Stimulated activated CD4-positive, alpha-beta T cell treated with anti-CD3 and anti-CD28 coated beads, TNF-alpha, amount 100 ng/mL, for 48 hours (primary cell): ENCODE results near the gene PRDM16.

Experiments
- DNase-seq, 3 donors: peaks; one replicate each; pipeline ENCODE4 v3.0.0-alpha.2; 2020; ENCODE audit warnings: low read depth in 3 of 3

The PRDM16 gene

DNA sequence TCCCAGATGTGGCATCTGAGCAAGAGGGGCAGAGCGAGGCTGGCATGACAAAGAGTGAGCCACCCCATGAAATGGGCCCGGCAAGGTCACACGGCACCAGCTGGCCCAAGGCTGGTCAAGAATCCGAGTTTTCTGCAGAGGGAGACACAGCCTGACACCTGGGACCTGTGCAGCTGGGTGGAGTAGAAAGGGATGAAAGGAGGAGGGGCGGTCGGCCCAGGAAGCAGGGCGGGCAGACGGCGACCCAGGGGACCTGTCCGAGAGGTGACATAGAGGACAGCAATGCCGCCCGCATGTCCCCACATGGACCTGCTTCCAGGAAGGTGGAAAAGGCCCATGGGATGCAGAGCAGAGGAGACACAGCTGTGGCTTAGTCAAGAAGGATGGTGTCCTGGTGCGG, 137.7 kb downstream of the PRDM16 start:
- DNase-seq, result no peak

DNA sequence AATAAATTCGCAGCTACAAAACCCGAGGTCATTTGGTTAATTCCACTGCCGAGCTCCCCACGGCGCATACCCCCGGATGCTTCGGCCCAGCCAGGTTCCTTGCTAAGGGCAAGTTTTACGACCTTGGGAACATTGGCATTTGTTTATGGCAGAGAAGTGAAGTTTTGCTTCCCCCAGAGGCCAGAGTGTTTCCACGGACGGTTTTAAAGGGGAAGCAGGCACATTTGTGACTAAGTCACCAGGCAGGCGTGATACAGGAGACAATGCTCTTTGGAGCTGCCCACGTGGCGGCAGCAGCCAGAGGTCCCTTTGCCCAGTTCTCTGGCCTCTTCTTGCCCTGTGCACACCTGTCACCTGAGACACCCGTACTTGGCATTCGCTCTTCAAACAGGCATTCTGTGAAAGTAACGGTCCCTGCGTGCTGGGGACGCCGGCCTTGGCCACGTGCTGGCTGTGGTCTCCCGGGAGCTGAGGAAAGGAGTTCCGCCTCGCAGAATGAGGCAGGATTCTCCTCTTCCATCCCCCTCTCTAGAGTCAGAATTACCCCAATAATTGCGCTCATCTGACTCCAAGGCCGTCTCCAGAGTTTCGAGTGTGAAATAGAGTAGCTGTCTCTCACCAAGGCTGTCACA, 138.3 kb downstream of the PRDM16 start:
- no peak for DNase-seq

DNA sequence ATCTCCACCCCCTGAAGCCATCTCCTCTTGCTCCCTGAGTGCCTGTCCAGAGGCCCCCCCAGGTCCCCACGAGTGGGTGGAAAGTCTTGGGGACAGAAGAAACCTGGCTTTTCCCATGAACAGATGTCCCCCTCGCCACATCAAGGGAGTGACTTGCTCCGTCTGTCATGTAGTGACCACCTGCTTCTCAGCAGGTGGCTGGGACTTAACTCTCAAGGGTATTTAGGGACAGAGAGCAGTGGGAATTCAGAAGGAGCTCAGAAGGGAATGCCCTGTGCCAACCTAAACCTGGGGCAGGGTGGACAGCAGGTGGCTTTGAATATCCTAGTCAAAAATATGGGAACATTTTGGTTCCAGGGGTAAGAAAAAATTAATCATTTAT, 139.8 kb downstream of the PRDM16 start:
- DNase-seq, result no peak

DNA sequence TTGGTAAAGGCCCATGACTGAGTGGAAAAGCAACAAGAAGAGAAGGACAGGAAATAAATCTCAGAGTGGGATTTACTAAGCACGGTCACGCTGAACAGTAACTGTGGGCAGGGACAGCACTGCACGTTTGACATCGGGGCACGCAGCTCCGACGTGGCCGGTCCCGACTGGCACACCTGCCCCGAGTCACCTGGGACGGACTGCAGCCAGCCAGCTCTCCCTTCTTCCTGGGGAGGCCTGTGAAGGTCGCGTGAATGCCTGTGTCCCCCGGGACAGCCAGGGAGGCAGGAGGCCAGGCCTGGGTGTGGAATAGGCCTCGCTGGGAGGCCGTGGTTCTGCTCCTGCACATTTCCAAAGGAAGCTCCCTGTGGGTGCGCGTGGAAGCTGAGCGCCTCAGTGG, 140.2 kb downstream of the PRDM16 start:
- no peak for DNase-seq

DNA sequence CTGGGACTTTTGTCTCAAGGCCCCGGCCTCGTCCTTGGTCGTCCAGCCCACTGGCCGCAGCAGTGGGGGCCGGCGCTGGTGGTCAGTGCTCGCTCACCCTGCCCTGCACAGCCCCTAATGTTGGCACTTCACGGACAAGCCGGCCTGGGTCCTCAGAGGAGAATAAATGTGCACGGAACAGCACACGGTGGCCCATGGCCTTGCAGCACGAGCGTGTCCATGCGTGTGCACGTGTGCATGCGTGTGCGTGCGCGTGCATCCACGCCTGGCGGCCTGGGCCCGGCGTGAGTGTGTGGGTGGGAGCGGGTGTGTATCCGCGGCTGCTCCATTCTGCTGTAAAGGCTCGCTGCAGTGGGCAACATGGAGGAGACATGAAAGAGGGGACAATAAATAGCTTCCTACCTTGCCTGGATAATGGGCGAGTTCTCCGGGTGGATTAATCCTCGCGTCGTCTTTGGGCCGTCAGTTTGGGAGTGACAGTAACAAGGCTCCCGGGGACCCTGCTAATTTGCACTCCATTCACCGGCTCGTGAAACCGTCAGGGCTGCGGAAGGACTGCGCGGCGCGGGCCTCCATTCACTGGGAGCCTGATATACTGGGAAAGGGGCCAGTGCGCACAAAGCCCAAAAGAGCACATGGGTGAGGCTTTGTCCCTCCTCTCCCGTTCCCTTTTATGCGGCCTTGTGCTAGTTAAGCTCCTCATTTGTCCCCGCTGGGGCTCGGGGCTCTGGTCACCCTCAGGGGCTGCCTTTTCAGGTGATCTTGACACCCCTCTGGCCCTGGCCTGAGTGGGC, 142.8 kb downstream of the PRDM16 start:
- no peak for DNase-seq

DNA sequence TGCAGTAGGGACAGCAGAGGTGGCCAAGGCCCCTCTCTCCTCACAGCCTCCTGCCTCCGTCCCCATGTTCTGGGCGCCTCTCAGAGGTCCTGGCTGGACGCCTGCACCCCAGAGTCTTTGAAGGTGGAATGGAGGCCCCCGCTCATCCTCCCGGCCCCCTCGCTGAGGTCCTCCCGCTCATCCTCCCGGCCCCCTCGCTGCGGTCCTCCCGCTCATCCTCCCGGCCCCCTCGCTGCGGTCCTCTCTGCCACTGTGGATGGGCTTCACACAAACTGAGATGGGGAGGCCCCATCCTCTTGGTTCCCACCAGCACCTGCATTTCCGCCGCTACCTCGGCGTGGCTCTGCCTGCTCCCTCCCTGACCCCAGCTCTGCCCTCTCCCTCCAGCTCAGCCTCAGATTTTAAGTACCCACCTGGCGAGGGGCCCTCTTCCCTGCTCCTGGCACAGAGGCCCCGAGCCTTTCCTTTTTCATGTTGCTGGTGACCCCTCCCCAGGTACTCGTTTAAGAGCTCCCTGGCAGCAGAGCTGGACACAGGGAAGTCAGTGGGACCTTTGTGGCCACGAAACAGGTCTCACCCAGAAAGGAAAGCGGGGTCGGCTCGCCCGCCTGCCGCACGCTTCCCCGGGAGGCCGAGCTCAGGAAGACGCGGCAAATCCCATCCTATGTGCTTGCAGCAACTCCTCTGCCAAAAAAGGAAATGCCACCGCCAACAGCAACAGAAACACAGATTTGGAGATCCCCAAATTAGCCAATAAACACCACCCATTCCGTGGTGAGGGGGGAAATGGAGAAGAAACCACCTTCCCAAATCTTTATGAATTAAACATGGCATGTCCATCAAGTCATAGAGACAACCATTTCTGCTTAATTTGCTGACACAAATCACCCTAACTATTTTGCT, 143.7 kb downstream of the PRDM16 start:
- no peak for DNase-seq

DNA sequence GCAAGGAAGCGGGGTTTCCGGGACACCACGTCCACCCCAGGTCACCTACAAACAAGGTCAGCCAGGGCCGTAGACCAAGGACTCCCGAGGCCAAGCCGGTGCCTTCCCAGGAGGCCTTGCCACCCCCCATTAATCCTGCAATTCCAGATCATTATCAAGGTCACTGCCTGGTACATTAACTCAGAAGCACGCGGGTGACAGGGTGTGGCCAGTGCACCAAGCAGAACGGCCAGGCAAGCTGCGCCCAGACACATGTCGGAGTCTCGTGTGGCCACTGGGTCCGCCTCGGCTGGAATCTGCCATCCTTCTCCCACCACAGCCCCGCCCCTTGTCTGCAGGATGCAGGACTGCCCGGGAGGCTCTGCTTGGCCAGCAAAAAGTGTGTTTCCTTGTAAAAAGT, 144.7 kb downstream of the PRDM16 start:
- no peak for DNase-seq

DNA sequence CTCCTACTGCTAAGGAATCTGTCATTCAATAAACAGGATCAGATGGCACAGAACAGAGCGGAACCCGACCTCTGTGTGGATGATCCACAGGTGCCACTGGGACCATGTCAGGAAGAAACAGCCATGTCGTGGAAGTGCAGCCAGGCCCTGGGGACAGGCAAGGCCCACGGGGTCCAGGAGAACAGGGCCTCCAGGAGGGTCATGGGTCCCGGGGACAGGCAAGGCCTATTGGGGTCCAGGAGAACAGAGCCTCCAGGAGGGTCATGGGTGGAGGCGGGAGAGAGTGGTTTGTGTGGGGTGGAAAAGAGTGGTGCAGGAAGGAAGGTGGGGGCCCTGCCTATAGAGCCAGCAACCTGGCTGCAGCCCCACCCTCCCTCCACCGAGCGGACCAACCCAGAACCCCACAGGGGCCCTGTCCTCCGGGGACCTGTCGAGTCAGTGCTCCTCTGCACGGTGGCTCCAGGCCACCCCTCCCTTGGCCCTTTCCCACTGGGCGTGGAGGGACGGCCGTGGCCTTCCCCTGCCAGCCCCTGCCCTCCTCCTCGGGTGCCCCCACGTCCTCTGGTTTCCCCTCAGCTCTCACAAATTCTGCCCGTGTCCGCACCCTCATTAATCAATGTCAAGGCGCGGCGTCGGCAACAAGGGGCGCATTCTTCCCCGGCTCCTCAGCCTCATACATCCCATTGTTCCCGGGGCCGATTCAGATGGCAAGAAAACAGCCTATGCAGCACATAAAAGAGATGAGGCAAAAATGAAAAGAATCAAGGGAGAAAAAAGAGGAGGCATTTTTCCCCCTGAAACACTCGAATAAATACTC, 146.4 kb downstream of the PRDM16 start:
- DNase-seq, result no peak

DNA sequence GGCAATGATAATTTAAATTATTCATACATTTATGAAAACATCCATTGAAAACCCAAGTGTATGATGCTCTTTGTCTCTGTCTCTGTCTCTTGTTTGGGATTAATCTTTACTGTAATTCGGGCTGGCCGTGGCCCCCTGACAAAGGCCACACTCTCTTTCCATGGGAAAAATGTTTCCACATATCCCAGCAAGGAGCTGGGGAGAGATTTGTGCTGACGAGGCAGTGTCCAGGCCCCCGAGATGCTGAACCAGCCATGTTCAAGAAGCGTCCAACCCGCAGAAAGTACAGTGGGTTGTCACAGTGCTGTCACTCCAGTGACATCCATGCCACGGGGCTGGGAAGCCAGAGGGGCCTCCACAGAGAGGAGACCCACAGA, 147.0 kb downstream of the PRDM16 start:
- DNase-seq, result no peak

DNA sequence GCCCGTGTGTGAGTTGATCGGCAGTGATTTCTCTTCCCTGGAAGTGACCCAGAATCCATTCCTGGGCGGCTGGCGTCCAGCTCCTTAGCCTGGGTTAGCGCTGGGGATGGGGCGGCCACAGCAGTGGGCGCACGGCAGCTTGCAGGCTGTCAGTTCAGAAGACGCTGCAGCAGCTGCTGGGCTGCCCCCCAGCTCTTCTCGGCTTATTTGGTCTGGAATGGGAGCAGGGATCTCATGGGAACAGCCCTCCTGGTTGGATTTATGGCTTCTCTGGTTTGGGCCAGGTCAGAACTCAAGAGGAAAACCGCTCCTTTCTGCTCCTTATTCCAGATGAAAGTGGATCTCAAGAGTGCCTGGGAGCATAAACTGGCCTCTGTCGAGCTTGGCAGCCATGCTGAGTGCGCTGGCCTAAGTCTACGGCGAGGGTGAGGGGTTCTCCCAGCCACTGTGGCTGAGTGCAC, 148.2 kb downstream of the PRDM16 start:
- no peak for DNase-seq

DNA sequence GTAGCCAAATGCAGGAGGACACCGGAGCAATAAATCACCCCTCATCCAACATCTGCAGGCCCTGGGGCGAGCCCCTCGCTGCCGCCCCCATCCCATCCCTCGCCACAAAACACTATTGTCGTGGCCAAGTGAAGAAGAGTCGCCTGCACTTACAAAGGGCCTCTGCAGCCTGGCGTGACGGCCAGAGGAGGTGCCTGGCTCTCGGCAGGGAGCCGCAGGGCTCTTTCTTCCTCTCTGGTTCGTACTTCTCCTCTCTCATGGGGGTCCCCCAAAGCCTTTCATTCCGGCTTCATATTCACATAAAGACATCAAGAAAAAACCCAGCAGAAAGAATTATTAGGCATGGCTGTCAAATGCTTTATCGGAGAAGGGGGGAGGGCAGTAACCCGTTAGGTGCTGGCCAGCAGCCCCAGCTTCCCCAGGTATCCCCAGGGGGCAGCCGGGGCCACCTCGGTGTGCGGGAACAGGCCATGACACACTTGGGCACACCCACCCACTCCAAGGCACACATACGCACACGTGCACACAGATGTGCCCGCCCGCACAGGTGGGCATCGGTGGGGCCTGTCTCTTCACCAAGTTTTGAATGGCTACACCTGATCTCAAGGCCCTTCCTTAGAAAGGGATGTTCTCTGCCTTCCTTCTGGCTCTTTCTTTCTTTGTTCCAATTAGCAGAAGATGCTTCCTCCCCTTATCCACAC, 149.1 kb downstream of the PRDM16 start:
- no peak for DNase-seq

DNA sequence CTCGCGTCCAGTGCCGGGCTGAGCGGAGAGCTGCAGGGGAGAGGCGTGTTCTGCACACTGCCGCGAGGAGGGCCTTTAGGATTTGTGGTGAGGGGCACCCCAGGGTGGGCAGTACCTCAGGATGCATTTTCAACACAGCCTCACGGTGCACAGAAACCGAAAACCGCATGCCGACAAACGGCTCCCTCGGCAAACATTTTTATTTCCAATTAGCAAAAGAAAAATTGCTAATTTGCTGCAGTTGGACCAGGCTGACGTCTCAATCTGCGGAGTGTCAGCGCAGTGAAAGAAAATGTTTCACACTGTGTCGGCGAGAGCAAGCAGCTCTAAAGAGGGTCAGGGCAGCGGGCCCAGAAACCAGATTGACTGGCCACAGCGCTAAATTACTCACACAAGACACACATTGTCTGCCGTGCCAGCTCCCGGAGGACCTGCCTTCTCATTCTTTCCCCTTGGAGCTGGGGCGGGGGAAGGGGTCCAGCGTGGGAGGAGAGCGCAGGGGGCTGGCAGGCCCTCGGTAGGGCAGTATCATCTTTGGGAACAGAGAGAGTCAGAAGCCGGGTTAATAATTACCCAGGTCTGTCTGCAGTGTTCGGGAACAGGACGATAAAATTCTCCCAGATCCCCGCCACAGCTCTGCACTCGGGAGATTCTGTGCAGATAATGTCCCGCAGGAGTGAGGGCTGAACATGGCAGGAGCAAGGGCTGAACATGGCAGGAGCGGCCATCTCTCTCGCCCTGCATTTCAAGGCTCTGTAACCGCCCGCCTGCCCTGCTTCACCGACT, 150.2 kb downstream of the PRDM16 start:
- no peak for DNase-seq

DNA sequence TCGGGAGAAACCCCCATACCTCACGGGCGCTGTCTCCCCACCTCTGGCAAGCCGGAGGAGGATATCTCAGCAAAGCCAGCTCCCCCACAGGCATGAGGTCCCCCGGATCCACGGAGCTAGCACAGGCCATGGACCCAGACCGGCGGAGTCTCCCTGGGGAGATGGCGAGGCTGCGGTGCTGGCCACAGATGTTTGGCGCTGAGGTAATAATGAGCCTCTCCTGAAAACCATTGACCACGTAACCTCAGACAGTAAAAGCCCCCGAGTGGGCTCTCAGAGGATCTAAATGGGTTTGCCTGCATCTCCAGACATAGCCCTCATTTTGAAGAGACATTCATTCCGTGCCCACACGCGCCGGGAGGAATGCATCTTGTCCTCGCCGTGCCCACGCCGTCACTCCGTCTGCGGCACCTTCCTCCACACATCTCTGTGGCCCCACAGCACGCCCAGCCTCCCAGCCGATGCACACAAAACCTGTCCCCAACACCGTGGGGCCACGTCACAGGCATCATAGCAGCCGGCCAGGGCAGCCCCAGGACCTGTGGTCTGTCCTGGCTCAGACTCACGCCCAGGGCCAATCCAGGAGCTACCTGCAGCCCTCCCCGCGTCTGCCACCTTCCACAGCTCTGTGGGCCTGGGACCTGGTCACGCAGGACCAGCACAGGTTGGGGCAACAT, 150.9 kb downstream of the PRDM16 start:
- DNase-seq, result no peak

DNA sequence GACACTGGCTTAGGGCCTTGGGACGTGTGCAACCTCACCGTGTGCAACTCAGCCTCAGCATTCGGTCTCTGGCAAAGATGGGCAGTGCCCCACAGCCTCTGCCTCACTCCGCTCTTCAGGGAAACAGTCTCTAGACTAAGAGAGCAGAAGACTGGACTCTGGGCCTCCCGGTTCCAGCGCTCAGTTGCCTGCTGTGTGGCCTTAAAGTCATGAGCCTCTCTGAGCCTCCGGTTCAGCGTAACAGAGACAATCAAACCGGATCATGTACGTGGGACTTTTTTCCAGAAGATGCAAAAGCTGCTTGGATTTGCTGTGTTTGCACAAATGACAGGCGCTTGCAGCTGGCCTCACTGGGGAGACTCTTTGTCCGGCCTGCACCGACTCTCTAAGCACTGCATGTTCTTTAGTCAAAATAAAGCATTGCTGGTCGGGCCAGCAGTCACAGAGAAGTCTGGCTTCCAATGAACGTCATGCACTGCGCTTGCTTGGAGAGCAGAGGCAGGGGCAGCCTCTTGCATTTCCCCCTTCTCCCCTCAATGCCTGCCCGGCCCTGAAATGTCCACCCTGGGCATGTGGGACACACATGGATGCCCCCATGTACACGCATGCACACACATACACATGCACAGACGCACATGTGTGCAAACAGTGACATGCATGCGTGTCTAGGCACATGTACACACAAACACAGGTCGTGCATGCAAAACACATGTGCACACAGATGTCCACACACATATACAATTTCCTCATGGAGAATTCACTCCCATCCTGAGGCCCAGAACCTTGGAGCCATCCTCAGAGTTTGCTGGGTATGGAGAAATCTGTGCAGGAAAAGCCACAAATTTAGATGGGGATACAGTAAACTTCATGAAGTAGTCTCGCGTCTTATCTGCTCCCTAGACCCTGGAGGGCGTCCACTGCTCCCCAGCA, 152.4 kb downstream of the PRDM16 start:
- DNase-seq, result no peak

DNA sequence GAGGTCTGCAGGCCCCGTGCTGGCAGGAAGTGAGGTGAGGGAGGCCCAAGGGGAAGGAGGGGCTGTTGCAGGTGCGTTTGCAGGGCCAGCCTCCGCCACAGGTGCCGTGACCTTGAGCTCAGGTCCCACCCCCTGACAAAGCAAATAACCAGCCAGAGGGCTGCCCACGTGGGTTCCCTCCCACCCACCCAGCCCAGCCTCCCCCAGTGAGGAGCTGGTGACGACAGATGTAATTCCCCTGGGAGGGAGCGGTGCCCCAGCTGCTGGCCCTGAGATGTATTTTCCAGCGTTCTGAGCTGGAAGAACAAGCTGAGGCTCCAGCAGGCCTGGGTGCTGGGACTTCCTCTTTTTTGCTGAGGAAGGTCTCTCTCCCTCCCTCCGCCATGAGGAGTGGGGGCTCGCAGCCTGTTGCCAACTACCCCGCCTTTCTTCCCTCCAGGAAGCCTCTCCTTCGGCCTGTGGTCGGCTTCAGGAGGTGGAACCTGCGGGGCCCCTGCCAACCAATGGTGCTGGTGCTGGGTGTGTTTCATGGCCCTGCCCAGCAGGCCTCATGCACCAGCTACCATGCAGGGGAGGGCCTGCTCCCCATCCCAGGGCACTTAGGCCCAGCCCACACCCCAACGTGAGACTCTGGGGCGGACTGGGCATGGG, 153.2 kb downstream of the PRDM16 start:
- DNase-seq, result no peak

DNA sequence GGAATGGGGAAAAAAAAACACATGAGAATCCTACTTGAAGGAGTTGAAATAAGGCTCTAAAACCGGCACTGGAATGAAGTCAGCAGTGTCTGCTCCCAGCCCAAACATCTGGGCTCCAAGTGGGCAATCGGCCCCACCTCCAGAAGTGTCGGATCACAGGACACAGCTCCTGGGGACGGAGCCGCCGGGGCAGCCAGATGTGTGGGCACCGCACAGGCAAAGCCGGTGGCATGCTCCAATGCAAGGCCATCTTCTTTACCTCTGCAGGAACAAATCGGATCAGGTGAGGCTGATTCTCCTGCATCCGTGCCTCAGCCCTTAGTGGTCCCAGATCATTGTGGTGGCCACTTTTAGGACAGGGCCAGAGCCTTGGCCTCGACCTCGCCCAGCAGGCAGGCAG, 156.7 kb downstream of the PRDM16 start:
- no peak for DNase-seq

DNA sequence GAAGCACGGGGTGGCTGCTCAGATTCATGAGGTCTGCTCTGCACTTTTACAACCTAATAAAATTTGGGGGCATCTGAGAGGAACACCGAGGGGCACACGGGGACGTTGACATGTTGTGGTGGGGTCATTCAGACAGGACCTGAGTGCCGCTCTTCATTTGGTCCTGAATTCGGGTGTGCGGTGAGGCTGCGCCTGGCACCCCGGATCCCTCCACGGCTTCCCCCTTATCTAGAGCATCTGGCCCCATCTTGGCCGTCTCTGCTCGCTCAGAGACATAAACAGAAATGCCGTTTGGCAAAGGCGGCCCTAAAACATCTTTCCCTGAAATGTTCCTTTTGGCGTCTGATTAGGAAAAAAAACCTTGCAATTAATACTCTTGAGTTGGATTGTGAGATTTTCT, 157.2 kb downstream of the PRDM16 start:
- no peak for DNase-seq

DNA sequence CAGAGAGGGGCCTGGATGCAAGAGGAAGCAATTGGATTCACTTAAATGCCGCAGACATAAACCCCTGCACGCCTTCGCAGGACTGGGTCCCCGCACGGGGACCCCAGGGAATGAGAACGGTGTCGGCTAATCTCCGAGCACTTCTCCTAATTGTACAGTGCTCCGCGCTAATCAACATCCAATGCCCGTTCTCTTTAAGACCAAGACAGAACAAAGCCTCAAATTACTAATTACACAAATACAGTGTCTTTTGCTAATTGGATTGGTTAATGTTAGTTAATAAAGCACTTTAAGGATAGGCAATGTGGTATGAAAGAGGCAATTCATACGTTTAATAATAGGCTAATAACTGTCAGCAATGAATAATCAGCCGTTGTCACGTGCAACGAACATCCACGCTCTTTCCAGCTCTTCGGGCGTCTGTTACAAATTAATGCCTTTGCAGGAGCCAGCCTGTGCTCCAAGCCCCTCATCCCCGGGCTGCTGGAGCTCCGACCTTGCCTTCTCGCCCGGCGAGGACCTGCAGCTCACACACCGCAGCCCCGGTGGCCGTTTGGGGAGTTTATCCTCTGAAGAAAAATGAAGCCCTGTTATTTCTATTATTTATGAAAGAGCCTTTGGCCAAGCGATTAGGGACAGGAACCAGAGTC, 157.8 kb downstream of the PRDM16 start:
- DNase-seq, result no peak
